UCSD-AML1 (cell line): ENCODE measurements around the gene HNRNPA0.

Source experiments
- DNase-seq: peaks from one replicate; lab custom pipeline; 2025; ENCODE audit not compliant: unreplicated experiment; lab: John Stamatoyannopoulos, UW

Gene HNRNPA0

GRCh38 chr5:137754961-137755762 lies 999 bp upstream of the HNRNPA0 start:
- no peak for DNase-seq

- no peak for DNase-seq
Observed at GRCh38 chr5:137753691-137754187, 424 bp downstream of the HNRNPA0 start.

- DNase-seq = peak; percentile 54
Observed at GRCh38 chr5:137752905-137753690, 1.1 kb downstream of the HNRNPA0 start.

- no peak for DNase-seq
Observed at GRCh38 chr5:137751869-137752491, 2.2 kb downstream of the HNRNPA0 start.

GRCh38 chr5:137750436-137750835 lies 3.7 kb downstream of the HNRNPA0 start:
- DNase-seq = no peak

- no peak for DNase-seq
Observed at GRCh38 chr5:137747848-137748247, 6.3 kb downstream of the HNRNPA0 start.

- DNase-seq = no peak
Observed at GRCh38 chr5:137743031-137743640, 11.0 kb downstream of the HNRNPA0 start.

- no peak for DNase-seq
Observed at GRCh38 chr5:137741718-137742117, 12.4 kb downstream of the HNRNPA0 start.

- no peak for DNase-seq
Observed at GRCh38 chr5:137739737-137740136, 14.4 kb downstream of the HNRNPA0 start.

- no peak for DNase-seq
Observed at GRCh38 chr5:137738947-137739346, 15.2 kb downstream of the HNRNPA0 start.

GRCh38 chr5:137737349-137738131 lies 16.6 kb downstream of the HNRNPA0 start:
- DNase-seq = peak; percentile 21

- DNase-seq = no peak
Observed at GRCh38 chr5:137736496-137736895, 17.7 kb downstream of the HNRNPA0 start.

- DNase-seq = peak; percentile 49
Observed at GRCh38 chr5:137735555-137736284, 18.4 kb downstream of the HNRNPA0 start, which contains the start of gene KLHL3. Gene KLHL3, minus strand, starts transcription at chr5:137736089. Its CDS starts 443 bp downstream, at chr5:137735646.

- peak; percentile 47 for DNase-seq
Observed at GRCh38 chr5:137734962-137735554, 19.1 kb downstream of the HNRNPA0 start.

GRCh38 chr5:137734331-137734730 lies 19.8 kb downstream of the HNRNPA0 start:
- DNase-seq = no peak

- no peak for DNase-seq
Observed at GRCh38 chr5:137733922-137734321, 20.2 kb downstream of the HNRNPA0 start.

- DNase-seq = no peak
Observed at GRCh38 chr5:137733006-137733405, 21.2 kb downstream of the HNRNPA0 start.

GRCh38 chr5:137731176-137731575 lies 23.0 kb downstream of the HNRNPA0 start:
- DNase-seq = no peak

- no peak for DNase-seq
Observed at GRCh38 chr5:137730336-137730735, 23.8 kb downstream of the HNRNPA0 start.
